Cardiac muscle cell (in vitro differentiated cells and primary cell): ENCODE results near the gene XXYLT1. TPM values are rescaled to one million over a fixed set of nuclear protein-coding genes. Genes with fewer than 3 reads are reported as not detected.

Experiments used
- DNase-seq, 2 donors: peaks; one replicate each; pipeline versions ENCODE4 v3.0.0 to v3.0.0-alpha.2; 2010 to 2017; ENCODE audit warnings: low read depth in 1 of 2, low spot score in 1 of 2
- H3K27ac ChIP-seq: fragments of 200-600 bp; sonication (generic); 2 replicates; pipeline ENCODE4 v1.5.1; 2016
- H3K27me3 ChIP-seq: fragments of 200-600 bp; sonication (generic); 2 replicates; pipeline ENCODE4 v1.6.0; 2016; ENCODE audit warnings: control low read depth
- H3K36me3 ChIP-seq: fragments of 200-600 bp; sonication (generic); 2 replicates; pipeline ENCODE4 v1.5.1; 2016; ENCODE audit warnings: control low read depth
- H3K4me1 ChIP-seq: fragments of 200-600 bp; sonication (generic); 2 replicates; pipeline ENCODE4 v1.8.1; 2017; ENCODE audit warnings: low read depth, mild to moderate bottlenecking, mixed run types
- H3K4me3 ChIP-seq: fragments of 200-600 bp; sonication (generic); 2 replicates; pipeline ENCODE4 v1.5.1; 2016; ENCODE audit warnings: mild to moderate bottlenecking
- H3K9me3 ChIP-seq: fragments of 200-600 bp; sonication (generic); 2 replicates; pipeline ENCODE4 v1.5.1; 2017; ENCODE audit warnings: low read depth, mild to moderate bottlenecking, control low read depth
- CTCF ChIP-seq: IDR thresholded peaks from 2 replicates; pipeline ENCODE4 v1.5.1; 2012; ENCODE audit warnings: low read depth, mild to moderate bottlenecking, low read length
- polyA plus RNA-seq: library from polyadenylated mRNA; unstranded; fragments of >200 nt; fragmentation: Nextera tagmentation; extraction: Ambion mirVana; gene quantifications from 2 replicates; pipeline ENCODE4 v1.2.1, GENCODE V29; 2016
- total RNA-seq: library from RNA; depleted of rRNA; stranded (reverse); fragments of >200 nt; gene quantifications from 2 replicates; pipeline ENCODE4 v1.2.3, GENCODE V29; 2016

The XXYLT1 gene
- total and polyA plus RNA-seq, 2 experiments from 2014 or later: 52.5 to 62.2 TPM

GRCh38 chr3:195151402-195151801 is 119.6 kb downstream of the XXYLT1 start:
- Histone ChIP-seq H3K4me1 (peaks cover 32% of the 10 kb centered on the region), H3K36me3 (no peaks in the 10 kb centered on the region), H3K27ac (no peak overlapping the region), H3K9me3 (no peaks in the 10 kb centered on the region), H3K27me3 (no peaks in the 10 kb centered on the region), H3K4me3 (no peak overlapping the region)
- no peak for TF ChIP-seq CTCF
- DNase-seq: no peak

GRCh38 chr3:195150181-195151118 is 120.5 kb downstream of the XXYLT1 start:
- H3K36me3 ChIP-seq: no peaks in the 10 kb centered on the region
- H3K27me3 ChIP-seq: no peaks in the 10 kb centered on the region
- peak overlapping the region; percentile 74 for H3K27ac ChIP-seq
- DNase-seq: peak; percentile 82 to 93
- no peaks in the 10 kb centered on the region for H3K9me3 ChIP-seq
- peaks cover 31% of the 10 kb centered on the region for H3K4me1 ChIP-seq
- no peak overlapping the region for H3K4me3 ChIP-seq
- no peak for TF ChIP-seq CTCF

GRCh38 chr3:195149292-195150030 is 121.5 kb downstream of the XXYLT1 start:
- no peaks in the 10 kb centered on the region for H3K9me3 ChIP-seq
- H3K27ac ChIP-seq: peak overlapping the region; percentile 74
- TF ChIP-seq CTCF: no peak

GRCh38 chr3:195148549-195148948 is 122.4 kb downstream of the XXYLT1 start:
- no peaks in the 10 kb centered on the region for H3K36me3 ChIP-seq
- no peak overlapping the region for H3K27ac ChIP-seq
- H3K4me3 ChIP-seq: no peak overlapping the region
- H3K4me1 ChIP-seq: peaks cover 19% of the 10 kb centered on the region
- H3K9me3 ChIP-seq: no peaks in the 10 kb centered on the region
- no peaks in the 10 kb centered on the region for H3K27me3 ChIP-seq
- TF ChIP-seq CTCF: no peak
- no peak for DNase-seq

More at GRCh38 chr3:195149292-195150030, 121.5 kb downstream of the XXYLT1 start:
- no peaks in the 10 kb centered on the region for H3K36me3 ChIP-seq
- H3K4me1 ChIP-seq: peaks cover 23% of the 10 kb centered on the region
- DNase-seq: no peak
- H3K27me3 ChIP-seq: no peaks in the 10 kb centered on the region
- no peak overlapping the region for H3K4me3 ChIP-seq

- H3K4me3 ChIP-seq: no peak overlapping the region
- H3K36me3 ChIP-seq: no peaks in the 10 kb centered on the region
- no peak for TF ChIP-seq CTCF
- no peaks in the 10 kb centered on the region for H3K27me3 ChIP-seq
- H3K4me1 ChIP-seq: peaks cover 16% of the 10 kb centered on the region
- H3K27ac ChIP-seq: no peak overlapping the region
- no peaks in the 10 kb centered on the region for H3K9me3 ChIP-seq
- peak in 1 of 2 donors; percentile 37 for DNase-seq
Measured at GRCh38 chr3:195147649-195148080, 123.3 kb downstream of the XXYLT1 start.
